Calu3 (cell line): ENCODE measurements around the gene ADGRA1. TPM values are rescaled to one million over a fixed set of nuclear protein-coding genes. Genes with fewer than 3 reads are reported as not detected.
"Not testable (repeated sequence)": the region's sequence is repeated elsewhere in the genome, so short reads cannot be mapped to it uniquely, and the experiment has no call there.

Experiments used
- BruUV-seq: library from RNA; stranded (reverse); fragments of 400-500 nt; replicated peaks from 2 replicates; lab custom pipeline; 2021; lab: Mats Ljungman, UMichigan
- CTCF ChIA-PET: fragments of 300-600 bp; sonication (Branson Sonifier 250); formaldehyde crosslinking; loops from one replicate; lab custom pipeline; 2022; ENCODE audit warnings: antibody characterized with exemption; lab: Charles Lee
- DNase-seq: peaks from one replicate; pipeline ENCODE4 v3.0.0; 2022
- H3K27ac Mint-ChIP-seq: one replicate; pipeline ENCODE4 v1.8.0; 2022; ENCODE audit warnings: mixed read lengths; ENCODE audit not compliant: unreplicated experiment
- H3K27me3 Mint-ChIP-seq: one replicate; pipeline ENCODE4 v1.8.0; 2022; ENCODE audit warnings: mixed read lengths; ENCODE audit not compliant: unreplicated experiment
- H3K36me3 Mint-ChIP-seq: one replicate; pipeline ENCODE4 v1.8.0; 2022; ENCODE audit warnings: mild to moderate bottlenecking, moderate library complexity, mixed read lengths; ENCODE audit not compliant: insufficient read depth, unreplicated experiment
- H3K4me1 Mint-ChIP-seq: one replicate; pipeline ENCODE4 v1.8.0; 2022; ENCODE audit warnings: mild to moderate bottlenecking, low read depth, mixed read lengths; ENCODE audit not compliant: unreplicated experiment
- H3K4me3 Mint-ChIP-seq: one replicate; pipeline ENCODE4 v1.8.0; 2022; ENCODE audit warnings: mild to moderate bottlenecking, low read depth, moderate library complexity, mixed read lengths; ENCODE audit not compliant: unreplicated experiment
- H3K9me3 Mint-ChIP-seq: one replicate; pipeline ENCODE4 v1.8.0; 2022; ENCODE audit warnings: low read depth, mixed read lengths; ENCODE audit not compliant: unreplicated experiment
- intact Hi-C: fragments of 100-400 bp; cut with micrococcal nuclease; formaldehyde crosslinking; loops from one replicate; pipeline ENCODE4 v1.10.0; 2022; ENCODE audit not compliant: unreplicated experiment
- total RNA-seq: library from RNA; stranded (reverse); gene quantifications from 2 replicates; pipeline ENCODE4 v1.2.3, GENCODE V29; 2022
- TF ChIP-seq, protein P1 (sequence below): fragments of 200-600 bp; IDR thresholded peaks from one replicate; pipeline ENCODE4 v1.8.0; 2022; ENCODE audit warnings: antibody characterized with exemption; ENCODE audit not compliant: unreplicated experiment

The ADGRA1 gene
- total RNA-seq, 1 experiment from 2014 or later = not detected

DNA sequence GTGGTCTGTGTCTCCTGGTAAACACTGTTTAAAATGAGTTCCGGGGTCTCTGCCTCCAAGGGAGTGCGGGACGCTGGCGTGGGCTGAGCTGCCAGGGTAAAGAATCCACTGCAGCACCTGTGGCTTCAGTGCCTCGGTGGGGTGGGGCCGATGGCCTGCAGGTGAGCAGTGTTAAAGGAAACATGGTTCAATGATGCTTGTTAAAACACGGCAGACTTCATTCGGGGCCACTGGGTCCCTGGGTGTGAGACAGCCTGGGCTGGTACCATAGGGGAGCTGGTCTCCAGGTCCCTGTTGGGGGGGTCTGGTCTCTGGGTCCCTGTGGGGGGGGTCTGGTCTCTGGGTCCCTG, 47.4 kb downstream of the ADGRA1 start:
- Mint-ChIP-seq H3K9me3 (no peaks in the 10 kb centered on the region), H3K27ac (no peak overlapping the region), H3K36me3 (no peaks in the 10 kb centered on the region), H3K4me1 (no peaks in the 10 kb centered on the region), H3K4me3 (no peak overlapping the region), H3K27me3 (peaks cover 27% of the 10 kb centered on the region)
- BruUV-seq = no TSS peak
- intact Hi-C loops = no loop called here
- TF ChIP-seq, protein P1, sequence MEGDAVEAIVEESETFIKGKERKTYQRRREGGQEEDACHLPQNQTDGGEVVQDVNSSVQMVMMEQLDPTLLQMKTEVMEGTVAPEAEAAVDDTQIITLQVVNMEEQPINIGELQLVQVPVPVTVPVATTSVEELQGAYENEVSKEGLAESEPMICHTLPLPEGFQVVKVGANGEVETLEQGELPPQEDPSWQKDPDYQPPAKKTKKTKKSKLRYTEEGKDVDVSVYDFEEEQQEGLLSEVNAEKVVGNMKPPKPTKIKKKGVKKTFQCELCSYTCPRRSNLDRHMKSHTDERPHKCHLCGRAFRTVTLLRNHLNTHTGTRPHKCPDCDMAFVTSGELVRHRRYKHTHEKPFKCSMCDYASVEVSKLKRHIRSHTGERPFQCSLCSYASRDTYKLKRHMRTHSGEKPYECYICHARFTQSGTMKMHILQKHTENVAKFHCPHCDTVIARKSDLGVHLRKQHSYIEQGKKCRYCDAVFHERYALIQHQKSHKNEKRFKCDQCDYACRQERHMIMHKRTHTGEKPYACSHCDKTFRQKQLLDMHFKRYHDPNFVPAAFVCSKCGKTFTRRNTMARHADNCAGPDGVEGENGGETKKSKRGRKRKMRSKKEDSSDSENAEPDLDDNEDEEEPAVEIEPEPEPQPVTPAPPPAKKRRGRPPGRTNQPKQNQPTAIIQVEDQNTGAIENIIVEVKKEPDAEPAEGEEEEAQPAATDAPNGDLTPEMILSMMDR = no peak
- DNase-seq = no peak
- CTCF ChIA-PET = no interaction called here

DNA sequence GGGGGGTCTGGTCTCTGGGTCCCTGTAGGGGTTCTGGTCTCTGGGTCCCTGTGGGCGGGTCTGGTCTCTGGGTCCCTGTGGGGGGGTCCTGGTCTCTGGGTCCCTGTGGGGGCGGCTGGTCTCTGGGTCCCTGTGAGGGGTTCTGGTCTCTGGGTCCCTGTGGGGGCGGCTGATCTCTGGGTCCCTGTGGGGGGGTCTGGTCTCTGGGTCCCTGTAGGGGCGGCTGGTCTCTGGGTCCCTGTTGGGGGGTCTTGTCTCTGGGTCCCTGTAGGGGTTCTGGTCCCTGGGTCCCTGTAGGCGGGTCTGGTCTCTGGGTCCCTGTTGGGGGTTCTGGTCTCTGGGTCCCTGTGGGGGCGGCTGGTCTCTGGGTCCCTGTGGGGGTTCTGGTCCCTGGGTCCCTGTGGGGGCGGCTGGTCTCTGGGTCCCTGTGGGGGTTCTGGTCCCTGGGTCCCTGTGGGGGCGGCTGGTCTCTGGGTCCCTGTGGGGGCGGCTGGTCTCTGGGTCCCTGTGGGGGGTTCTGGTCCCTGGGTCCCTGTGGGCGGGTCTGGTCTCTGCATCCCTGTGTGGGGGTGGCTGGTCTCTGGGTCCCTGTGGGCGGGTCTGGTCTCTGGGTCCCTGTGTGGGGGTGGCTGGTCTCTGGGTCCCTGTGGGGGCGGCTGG, 49.9 kb downstream of the ADGRA1 start:
- intact Hi-C loops, H3K27me3 Mint-ChIP-seq, H3K4me1 Mint-ChIP-seq, H3K36me3 Mint-ChIP-seq, H3K4me3 Mint-ChIP-seq, BruUV-seq, DNase-seq, CTCF ChIA-PET, H3K9me3 Mint-ChIP-seq, H3K27ac Mint-ChIP-seq: not testable (repeated sequence)

DNA sequence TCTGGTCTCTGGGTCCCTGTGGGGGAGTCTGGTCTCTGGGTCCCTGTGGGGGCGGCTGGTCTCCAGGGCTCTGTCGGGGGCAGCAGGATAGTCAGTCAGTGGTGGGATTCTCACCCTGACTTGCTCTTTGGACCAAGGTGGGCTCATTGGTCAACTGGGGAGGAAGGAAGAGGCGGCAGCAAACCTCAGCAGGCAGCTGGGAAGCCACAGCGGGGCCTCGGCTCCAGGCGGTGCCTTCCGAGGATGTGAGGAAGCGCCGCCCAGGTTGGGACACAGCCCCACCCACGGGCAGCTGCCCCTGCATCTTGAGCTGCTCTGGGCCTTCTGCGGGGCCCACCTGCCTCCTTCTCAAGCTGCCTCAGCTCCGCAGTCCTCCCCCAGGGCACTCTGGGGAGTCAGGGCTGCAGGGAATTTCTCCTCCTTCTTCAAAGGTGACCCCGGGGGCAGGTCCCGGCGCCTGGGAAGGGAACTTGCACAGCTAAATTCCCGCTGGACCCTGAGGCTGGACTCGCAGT, 51.9 kb downstream of the ADGRA1 start:
- Mint-ChIP-seq H3K4me1 (peaks cover 10% of the 10 kb centered on the region), H3K9me3 (no peaks in the 10 kb centered on the region), H3K27ac (no peak overlapping the region), H3K36me3 (no peaks in the 10 kb centered on the region), H3K27me3 (peaks cover 3% of the 10 kb centered on the region), H3K4me3 (no peak overlapping the region)
- no peak for DNase-seq
- TF ChIP-seq, protein P1 = no peak
- CTCF ChIA-PET = no interaction called here
- intact Hi-C loops = no loop called here
- BruUV-seq = no TSS peak

DNA sequence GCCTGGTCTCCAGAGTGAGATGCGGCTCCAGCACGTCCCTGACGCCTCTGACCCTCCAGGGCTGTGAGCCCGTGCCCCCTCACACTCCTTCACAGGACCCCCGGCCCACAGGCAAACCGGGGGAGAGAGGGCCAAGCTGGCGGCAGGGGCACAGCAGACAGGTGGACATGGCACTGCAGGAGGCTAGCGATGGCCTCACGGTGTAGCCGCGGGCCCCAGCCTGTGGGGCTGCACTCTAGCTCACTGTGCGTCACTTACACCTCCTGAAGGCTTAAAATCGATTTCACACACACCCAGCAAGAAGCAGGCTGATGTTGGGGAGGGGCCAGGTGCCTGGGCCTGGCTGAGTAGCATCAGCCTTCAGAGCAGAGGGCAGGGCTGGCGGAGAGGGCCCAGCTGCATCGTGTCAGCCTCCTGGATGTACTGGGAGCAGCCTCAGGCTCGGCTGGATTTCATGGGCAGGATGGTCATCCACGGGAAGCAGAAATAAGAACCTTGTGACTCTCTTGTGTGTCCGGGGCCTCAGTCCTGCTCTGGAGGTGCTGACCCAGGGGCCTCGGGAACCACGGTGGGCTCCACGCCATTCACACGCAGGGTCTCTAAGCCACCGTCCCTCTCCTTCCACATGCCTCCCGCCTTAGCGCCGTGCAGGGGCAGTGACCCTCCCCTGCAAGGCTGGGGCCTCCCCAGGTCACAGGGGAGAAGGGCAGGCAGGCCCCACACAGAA, 52.9 kb downstream of the ADGRA1 start:
- DNase-seq = no peak
- Mint-ChIP-seq H3K4me1 (peaks cover 19% of the 10 kb centered on the region), H3K27ac (no peak overlapping the region), H3K27me3 (peaks cover 12% of the 10 kb centered on the region), H3K4me3 (no peak overlapping the region), H3K36me3 (no peaks in the 10 kb centered on the region), H3K9me3 (no peaks in the 10 kb centered on the region)
- BruUV-seq = no TSS peak
- intact Hi-C loops = no loop called here
- CTCF ChIA-PET = no interaction called here
- TF ChIP-seq, protein P1 = no peak
